ENCODE measurements around the gene SCGB1D2. TPM values are rescaled to one million over a fixed set of nuclear protein-coding genes. Genes with fewer than 3 reads are reported as not detected.
"Not testable (repeated sequence)": the region's sequence is repeated elsewhere in the genome, so short reads cannot be mapped to it uniquely, and the experiment has no call there.

Gene SCGB1D2, protein sequence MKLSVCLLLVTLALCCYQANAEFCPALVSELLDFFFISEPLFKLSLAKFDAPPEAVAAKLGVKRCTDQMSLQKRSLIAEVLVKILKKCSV
- total RNA-seq (2022) (not detected in 2 replicates), Bru-seq, nascent RNA (not detected), BruChase-seq, experiment 1, labeled RNA remaining after a 6-hour chase (not detected), BruChase-seq, experiment 2, labeled RNA remaining after a 2-hour chase (not detected)
- long read RNA-seq = 0 reads

DNA sequence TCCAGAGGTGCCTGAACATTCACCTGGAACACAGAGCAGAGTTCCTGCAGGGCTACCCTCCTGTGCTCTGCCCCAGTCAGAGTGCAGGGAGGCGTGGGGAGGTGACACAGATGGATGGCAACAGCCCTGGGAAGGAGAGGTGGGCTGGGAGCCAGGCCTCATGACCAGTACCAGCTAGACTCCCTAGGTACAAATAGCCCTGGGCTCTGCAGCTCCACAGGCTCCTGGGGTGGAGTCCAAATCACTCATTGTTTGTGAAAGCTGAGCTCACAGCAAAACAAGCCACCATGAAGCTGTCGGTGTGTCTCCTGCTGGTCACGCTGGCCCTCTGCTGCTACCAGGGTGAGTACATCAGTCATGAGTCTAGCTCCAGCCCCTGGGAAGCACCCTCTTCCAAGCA is at the start of gene SCGB1D2:
Gene SCGB1D2 (plus strand): TSS at position 219 of the 400 bp plus-strand sequence. CDS start 69 bp downstream, at position 288.
- Mint-ChIP-seq H3K4me3 (ENCODE audit: low read depth, unreplicated experiment) (no peak within 1 kb of the TSS), H3K36me3 (ENCODE audit: insufficient read depth, unreplicated experiment) (no peaks in the 10 kb centered on the region), H3K27ac (ENCODE audit: unreplicated experiment) (no peak within 1 kb of the TSS), H3K4me1 (ENCODE audit: low read depth, unreplicated experiment) (no peaks in the 10 kb centered on the region), H3K27me3 (ENCODE audit: unreplicated experiment) (peaks cover 90% of the 10 kb centered on the region), H3K9me3 (ENCODE audit: low read depth, unreplicated experiment) (no peaks in the 10 kb centered on the region)
- CTCF ChIA-PET = no interaction called here
- TF ChIP-seq, protein P1, sequence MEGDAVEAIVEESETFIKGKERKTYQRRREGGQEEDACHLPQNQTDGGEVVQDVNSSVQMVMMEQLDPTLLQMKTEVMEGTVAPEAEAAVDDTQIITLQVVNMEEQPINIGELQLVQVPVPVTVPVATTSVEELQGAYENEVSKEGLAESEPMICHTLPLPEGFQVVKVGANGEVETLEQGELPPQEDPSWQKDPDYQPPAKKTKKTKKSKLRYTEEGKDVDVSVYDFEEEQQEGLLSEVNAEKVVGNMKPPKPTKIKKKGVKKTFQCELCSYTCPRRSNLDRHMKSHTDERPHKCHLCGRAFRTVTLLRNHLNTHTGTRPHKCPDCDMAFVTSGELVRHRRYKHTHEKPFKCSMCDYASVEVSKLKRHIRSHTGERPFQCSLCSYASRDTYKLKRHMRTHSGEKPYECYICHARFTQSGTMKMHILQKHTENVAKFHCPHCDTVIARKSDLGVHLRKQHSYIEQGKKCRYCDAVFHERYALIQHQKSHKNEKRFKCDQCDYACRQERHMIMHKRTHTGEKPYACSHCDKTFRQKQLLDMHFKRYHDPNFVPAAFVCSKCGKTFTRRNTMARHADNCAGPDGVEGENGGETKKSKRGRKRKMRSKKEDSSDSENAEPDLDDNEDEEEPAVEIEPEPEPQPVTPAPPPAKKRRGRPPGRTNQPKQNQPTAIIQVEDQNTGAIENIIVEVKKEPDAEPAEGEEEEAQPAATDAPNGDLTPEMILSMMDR (IDR thresholded peaks at IDR 0.05; ENCODE audit: unreplicated experiment) = no peak
- intact Hi-C loops (cut with micrococcal nuclease; ENCODE audit: unreplicated experiment) = no loop called here
- peak; percentile 2 for DNase-seq
- no TSS peak for BruUV-seq (replicated peaks)

DNA sequence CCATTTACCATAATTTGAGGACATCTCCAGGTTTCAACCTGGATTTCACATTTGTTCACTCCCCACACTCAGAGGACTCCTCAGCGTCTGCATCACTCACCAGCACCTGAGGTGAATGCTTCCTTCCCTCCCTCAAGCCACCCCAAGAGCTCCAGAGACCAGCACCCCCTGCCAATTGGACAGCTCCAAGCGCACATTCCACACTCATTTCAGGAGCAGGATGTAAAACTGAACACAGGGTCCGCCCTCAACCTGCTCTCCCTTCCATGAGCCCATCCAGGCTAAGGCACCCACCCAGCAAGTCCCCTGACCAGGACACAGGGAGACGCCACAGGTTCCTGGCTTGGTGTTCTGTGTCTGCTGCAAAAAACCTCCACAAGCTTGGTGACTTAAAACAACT is 48.1 kb upstream of the SCGB1D2 start:
- Mint-ChIP-seq H3K4me3 (ENCODE audit: low read depth, unreplicated experiment) (no peak overlapping the region), H3K27me3 (ENCODE audit: unreplicated experiment) (peaks cover 95% of the 10 kb centered on the region), H3K4me1 (ENCODE audit: low read depth, unreplicated experiment) (no peaks in the 10 kb centered on the region), H3K36me3 (ENCODE audit: insufficient read depth, unreplicated experiment) (no peaks in the 10 kb centered on the region), H3K9me3 (ENCODE audit: low read depth, unreplicated experiment) (no peaks in the 10 kb centered on the region), H3K27ac (ENCODE audit: unreplicated experiment) (no peak overlapping the region)
- TF ChIP-seq, protein P1 (IDR thresholded peaks at IDR 0.05; ENCODE audit: unreplicated experiment) = no peak
- intact Hi-C loops (cut with micrococcal nuclease; ENCODE audit: unreplicated experiment) = no loop called here
- CTCF ChIA-PET = no interaction called here
- BruUV-seq (replicated peaks) = no TSS peak
- peak; percentile 10 for DNase-seq

DNA sequence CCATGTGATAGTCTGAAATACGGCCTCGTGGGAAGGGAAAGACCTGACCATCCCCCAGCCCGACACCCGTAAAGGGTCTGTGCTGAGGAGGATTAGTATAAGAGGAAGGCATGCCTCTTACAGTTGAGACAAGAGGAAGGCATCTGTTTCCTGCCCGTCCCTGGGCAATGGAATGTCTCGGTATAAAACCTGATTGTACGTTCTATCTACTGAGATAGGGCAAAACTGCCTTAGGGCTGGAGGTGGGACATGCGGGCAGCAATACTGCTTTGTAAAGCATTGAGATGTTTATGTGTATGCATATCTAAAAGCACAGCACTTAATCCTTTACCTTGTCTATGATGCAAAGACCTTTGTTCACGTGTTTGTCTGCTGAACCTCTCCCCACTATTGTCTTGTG is 47.0 kb upstream of the SCGB1D2 start:
- H3K4me1 Mint-ChIP-seq (ENCODE audit: low read depth, unreplicated experiment); H3K9me3 Mint-ChIP-seq (ENCODE audit: low read depth, unreplicated experiment); H3K36me3 Mint-ChIP-seq (ENCODE audit: insufficient read depth, unreplicated experiment); intact Hi-C loops (cut with micrococcal nuclease; ENCODE audit: unreplicated experiment); DNase-seq; H3K27ac Mint-ChIP-seq (ENCODE audit: unreplicated experiment); H3K4me3 Mint-ChIP-seq (ENCODE audit: low read depth, unreplicated experiment); CTCF ChIA-PET; BruUV-seq (replicated peaks): not testable (repeated sequence)
- H3K27me3 Mint-ChIP-seq (ENCODE audit: unreplicated experiment) = peaks cover 95% of the 10 kb centered on the region

DNA sequence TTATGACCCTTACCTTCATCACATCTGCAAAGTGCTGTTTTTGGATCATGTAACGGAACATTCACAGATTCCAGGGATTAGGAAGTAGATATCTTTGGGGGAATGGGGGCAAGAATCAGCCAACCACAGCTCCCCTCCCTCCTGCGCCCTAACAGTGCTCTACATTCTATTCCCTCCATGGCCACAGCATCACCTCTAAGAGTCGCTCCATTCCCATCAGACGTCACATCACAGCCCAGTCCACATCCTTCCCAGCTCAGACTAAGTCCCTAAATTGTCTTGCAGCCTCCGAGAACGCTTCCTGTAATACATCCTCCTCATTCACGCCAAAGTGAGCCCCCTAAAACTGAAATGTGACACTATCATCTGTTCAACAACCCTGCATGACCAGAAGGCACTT is 46.1 kb upstream of the SCGB1D2 start:
- H3K4me3 Mint-ChIP-seq (ENCODE audit: low read depth, unreplicated experiment) = no peak overlapping the region
- TF ChIP-seq, protein P1 (IDR thresholded peaks at IDR 0.05; ENCODE audit: unreplicated experiment) = no peak
- CTCF ChIA-PET = no interaction called here
- no peak overlapping the region for H3K27ac Mint-ChIP-seq (ENCODE audit: unreplicated experiment)
- no peaks in the 10 kb centered on the region for H3K4me1 Mint-ChIP-seq (ENCODE audit: low read depth, unreplicated experiment)
- no peaks in the 10 kb centered on the region for H3K9me3 Mint-ChIP-seq (ENCODE audit: low read depth, unreplicated experiment)
- intact Hi-C loops (cut with micrococcal nuclease; ENCODE audit: unreplicated experiment) = no loop called here
- no peak for DNase-seq
- no TSS peak for BruUV-seq (replicated peaks)
- peaks cover 95% of the 10 kb centered on the region for H3K27me3 Mint-ChIP-seq (ENCODE audit: unreplicated experiment)
- no peaks in the 10 kb centered on the region for H3K36me3 Mint-ChIP-seq (ENCODE audit: insufficient read depth, unreplicated experiment)

DNA sequence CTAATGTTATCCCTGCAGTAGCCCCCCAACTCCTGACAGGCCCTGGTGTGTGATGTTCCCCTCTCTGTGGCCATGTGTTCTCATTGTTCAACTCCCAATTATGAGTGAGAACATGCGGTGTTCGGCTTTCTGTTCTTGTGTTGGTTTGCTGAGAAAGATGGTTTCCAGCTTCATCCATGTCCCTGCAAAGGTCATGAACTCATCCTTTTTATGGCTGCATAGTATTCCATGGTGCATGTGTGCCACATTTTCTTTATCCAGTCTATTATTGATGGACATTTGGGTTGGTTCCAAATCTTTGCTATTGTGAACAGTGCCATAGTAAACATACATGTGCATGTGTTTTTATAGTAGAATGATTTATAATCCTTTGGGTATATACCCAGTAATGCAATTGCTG is 44.6 kb upstream of the SCGB1D2 start:
- BruUV-seq (replicated peaks) = not testable (repeated sequence)

More for the DNA sequence above, 44.6 kb upstream of the SCGB1D2 start:
- H3K36me3 Mint-ChIP-seq (ENCODE audit: insufficient read depth, unreplicated experiment); CTCF ChIA-PET; H3K27ac Mint-ChIP-seq (ENCODE audit: unreplicated experiment); H3K4me1 Mint-ChIP-seq (ENCODE audit: low read depth, unreplicated experiment); H3K4me3 Mint-ChIP-seq (ENCODE audit: low read depth, unreplicated experiment); intact Hi-C loops (cut with micrococcal nuclease; ENCODE audit: unreplicated experiment); H3K9me3 Mint-ChIP-seq (ENCODE audit: low read depth, unreplicated experiment); DNase-seq: not testable (repeated sequence)
- peaks cover 95% of the 10 kb centered on the region for H3K27me3 Mint-ChIP-seq (ENCODE audit: unreplicated experiment)
